NCI-H748 (cell line): Measurements from ENCODE around the gene TPBGL.

Experiments used
- DNase-seq: peaks from one replicate; lab custom pipeline; 2025; ENCODE audit not compliant: unreplicated experiment; lab: John Stamatoyannopoulos, UW

TPBGL gene

GRCh38 chr11:75245356-75246005 is 4.9 kb downstream of the TPBGL start:
- peak; percentile 9 for DNase-seq

DNA sequence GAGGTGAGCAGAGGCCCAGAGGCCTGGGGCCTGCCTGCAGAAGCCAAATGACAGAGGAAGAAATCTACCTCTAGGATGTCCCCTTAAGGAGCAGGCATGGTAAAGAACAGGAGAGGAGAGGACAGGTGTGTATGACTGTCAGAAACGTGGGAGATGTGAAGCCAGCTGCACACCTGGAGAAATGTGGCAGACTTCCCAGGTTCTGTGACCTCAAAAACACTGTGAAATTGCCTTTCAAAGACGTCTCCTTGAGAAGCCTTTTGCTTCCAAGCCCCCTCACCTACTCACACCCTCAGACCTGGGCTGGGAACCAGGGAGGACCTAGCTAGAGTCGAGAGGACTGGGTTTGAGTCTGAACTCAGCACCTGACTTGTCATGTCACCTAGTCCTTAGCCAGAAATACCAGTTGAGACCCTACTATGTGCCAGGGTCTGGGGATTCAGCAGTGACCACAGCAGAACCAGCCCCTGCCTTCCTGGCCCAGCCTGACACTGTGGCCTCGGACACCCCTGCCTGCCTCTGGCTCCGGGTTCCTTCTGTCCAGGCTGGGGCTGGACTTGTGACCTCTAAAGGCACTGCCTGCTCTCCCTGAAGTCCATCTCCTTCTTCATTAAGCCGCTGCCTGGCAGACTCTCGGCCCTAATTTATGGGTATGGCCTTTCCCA is 5.6 kb downstream of the TPBGL start:
- DNase-seq, result no peak

DNA sequence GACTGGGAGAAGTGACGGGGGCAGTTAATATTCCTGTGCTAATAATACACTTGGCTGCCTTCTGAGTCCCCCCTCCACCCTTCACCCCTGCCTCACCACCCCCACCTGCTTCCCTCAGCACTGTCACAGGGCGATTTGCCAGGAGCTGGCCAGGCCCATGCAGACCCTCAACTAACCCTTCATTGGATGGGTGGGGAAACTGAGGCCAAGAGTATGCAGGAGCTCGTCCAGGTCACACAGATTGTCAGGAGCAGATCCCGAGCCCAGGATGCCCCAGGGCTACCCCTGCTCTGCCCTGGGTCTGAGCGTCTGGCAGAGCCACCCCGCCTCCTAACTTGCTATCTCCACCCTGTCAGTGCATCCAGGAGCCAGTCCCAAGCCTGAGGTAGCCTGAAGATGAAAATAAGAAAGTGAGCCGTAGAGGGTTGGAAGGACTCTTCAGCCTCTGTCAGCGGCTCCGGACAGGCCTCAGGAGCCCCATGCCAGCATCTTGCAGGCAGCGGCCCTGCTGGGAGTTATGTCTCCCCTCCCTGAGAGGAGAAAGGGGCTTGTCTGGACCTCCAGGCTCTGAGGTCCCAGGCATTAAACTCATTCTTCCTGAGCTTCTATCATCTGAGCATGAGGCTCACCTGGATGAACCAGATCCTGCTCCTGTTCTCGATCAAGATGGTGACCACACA is 6.2 kb downstream of the TPBGL start:
- DNase-seq, result no peak

- no peak for DNase-seq
Measured at GRCh38 chr11:75248924-75249256, 8.3 kb downstream of the TPBGL start.

- DNase-seq, result no peak
Measured at GRCh38 chr11:75249704-75250103, 9.1 kb downstream of the TPBGL start.

- no peak for DNase-seq
Measured at GRCh38 chr11:75254326-75254725, 13.8 kb downstream of the TPBGL start.

DNA sequence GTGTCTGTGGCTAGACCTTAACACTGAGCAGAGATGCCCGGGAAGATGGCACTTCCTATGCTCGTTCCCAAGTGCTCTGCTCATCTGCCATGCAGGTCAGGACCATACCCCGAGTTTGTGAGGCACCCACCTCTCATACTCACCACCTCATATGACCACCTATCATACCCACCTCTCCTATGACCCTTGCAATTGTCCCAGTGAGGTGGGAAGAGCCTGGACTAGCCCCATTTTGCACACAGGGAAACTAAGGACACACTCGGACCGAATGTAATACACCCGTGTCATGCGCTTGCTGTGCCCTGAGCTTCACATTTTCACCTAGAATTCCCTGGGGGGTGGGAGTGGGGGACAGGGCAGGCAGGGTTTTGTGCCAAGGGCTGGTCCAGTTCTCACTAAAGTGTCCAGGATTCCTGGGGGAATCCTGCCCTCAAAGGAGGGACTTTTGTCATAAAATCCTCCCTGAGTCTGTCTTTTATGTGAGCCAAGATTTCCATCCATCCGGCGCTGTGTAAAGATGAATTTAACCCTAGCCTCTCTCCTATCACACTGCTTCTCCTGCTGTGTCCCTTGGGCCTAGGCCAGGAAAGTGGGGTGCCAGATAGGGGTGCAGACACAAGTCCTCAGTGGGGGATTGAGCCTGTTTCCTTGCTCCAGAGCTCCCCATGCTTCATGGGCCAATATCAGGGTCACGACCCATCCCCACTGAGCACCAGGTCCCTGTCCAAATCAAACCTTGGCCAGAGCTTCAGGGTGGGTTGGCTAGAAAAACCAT is 20.0 kb downstream of the TPBGL start:
- no peak for DNase-seq

- DNase-seq, result no peak
Measured at GRCh38 chr11:75261902-75262361, 21.4 kb downstream of the TPBGL start.

- DNase-seq, result no peak
Measured at GRCh38 chr11:75262436-75262835, 21.9 kb downstream of the TPBGL start.

DNA sequence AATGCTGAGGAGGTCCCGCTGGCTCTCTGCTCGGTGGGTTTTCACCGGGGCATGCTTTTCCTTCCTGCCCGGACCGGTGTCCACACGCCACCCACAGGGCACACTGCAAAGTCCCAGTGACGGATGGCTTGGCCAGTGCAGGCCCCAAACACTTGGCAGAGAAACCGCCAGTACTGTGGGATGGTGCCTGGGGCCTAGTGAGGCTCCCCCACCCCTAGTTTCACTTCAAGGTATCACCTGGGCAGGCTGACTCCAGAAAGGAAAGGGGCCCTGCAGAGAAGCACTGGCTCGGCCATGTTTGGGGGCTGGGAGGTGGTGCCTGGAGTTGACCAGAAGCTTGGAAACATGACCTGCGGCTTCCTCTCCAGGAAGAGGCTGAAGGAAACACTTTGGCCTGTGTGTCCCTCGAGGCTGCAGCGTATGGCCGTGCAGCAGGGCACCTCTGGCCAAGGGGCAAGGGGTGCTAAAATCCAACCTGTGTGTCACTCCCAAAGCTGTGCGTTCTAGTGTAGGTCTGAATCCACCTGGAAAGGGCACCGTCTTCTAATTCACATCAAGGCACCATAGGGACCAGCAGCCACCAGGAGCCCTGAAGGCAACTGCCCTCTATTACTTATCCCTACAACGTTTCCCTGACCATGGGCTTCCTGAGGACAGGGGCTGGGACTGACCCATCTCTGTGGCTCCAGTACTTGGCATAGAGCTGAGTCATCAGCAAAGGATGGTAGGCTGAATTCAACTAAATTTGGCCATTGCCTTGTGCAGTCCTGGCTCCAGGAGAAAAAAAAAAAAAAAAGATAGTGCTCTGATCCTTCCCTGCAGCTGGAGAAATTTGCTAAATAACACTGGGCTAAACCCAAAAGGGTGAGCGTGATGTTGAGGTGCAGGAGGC is 22.6 kb downstream of the TPBGL start:
- DNase-seq, result no peak

DNA sequence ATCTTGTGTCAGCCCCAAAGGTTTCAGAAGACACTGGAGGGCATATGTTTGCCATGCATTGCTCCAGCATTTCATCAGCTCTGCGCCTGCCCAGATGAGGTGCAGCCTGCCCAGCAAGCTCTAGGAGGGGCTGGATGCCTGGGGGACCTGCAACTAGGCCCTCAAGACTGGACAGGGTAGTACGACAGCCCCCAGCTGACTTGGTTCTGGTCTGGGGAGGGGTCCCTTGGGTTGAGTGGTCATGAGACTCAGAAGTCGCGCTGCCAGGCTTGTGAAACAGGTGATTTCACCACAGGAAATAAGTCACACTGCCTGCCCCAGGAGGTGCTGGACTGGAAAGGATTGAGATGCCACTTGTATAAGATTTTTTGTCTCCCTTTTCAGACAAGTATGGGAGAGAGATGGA is 23.4 kb downstream of the TPBGL start:
- DNase-seq, result no peak

GRCh38 chr11:75264356-75264755 is 23.8 kb downstream of the TPBGL start:
- no peak for DNase-seq

- no peak for DNase-seq
Measured at GRCh38 chr11:75264971-75265370, 24.4 kb downstream of the TPBGL start.

GRCh38 chr11:75265851-75266531 is 25.4 kb downstream of the TPBGL start:
- DNase-seq, result no peak

- DNase-seq, result no peak
Measured at GRCh38 chr11:75267171-75267970, 26.8 kb downstream of the TPBGL start.

- no peak for DNase-seq
Measured at GRCh38 chr11:75268626-75269366, 28.2 kb downstream of the TPBGL start.

GRCh38 chr11:75269367-75269660 is 28.7 kb downstream of the TPBGL start:
- no peak for DNase-seq

DNA sequence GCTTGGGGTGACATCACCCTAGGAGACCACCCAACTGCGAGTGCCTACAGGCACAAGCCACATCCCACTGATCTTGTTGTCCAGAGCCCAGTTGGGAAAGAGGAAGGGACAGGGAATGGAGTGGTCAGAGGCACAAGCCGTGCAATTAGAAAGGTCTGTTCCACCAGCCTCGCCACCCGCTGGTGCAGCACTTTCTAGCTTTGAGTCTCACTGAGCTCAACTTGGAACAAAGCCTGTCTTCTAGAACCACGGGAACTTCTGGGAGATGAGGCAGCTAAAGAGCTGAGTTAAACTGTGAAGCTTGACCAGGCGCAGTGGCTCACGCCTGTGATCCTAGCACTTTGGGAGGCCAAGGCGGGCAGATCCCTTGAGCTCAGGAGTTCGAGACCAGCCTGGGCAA is 29.3 kb downstream of the TPBGL start:
- no peak for DNase-seq
